Liver (tissue), 9 donors: Measurements from ENCODE around the gene KMT2B. TPM values are rescaled to one million over a fixed set of nuclear protein-coding genes. Genes with fewer than 3 reads are reported as not detected.

Experiments used
- DNase-seq: peaks from one replicate; pipeline ENCODE4 v3.0.0-alpha.2; 2017; ENCODE audit warnings: low spot score
- H3K27ac ChIP-seq, 2 donors: one replicate each; pipeline ENCODE4 v1.7.0; 2013; ENCODE audit warnings: inconsistent platforms in 2 of 2, low read length in 2 of 2, control low read depth in 1 of 2, low read depth in 1 of 2, mild to moderate bottlenecking in 1 of 2
- H3K27me3 ChIP-seq, 4 donors: one replicate each; pipeline versions ENCODE4 v1.6.1 to v1.7.0; 2013; ENCODE audit warnings: low read length in 3 of 4, inconsistent platforms in 1 of 4, mild to moderate bottlenecking in 1 of 4, moderate library complexity in 1 of 4; ENCODE audit not compliant: control insufficient read depth in 4 of 4, insufficient read depth in 4 of 4
- H3K36me3 ChIP-seq, 4 donors: one replicate each; pipeline versions ENCODE4 v1.6.1 to v1.7.0; 2013; ENCODE audit warnings: low read length in 3 of 4, mild to moderate bottlenecking in 3 of 4, low read depth in 1 of 4, moderate library complexity in 1 of 4; ENCODE audit not compliant: control insufficient read depth in 4 of 4, insufficient read depth in 3 of 4
- H3K4me1 ChIP-seq, 4 donors: one replicate each; pipeline versions ENCODE4 v1.6.1 to v1.7.0; 2013; ENCODE audit warnings: low read length in 3 of 4, mild to moderate bottlenecking in 3 of 4, moderate library complexity in 1 of 4; ENCODE audit not compliant: control insufficient read depth in 4 of 4, insufficient read depth in 4 of 4
- H3K4me3 ChIP-seq, 3 donors: one replicate each; pipeline versions ENCODE4 v1.6.1 to v1.7.0; 2013; ENCODE audit warnings: low read length in 3 of 3, control low read depth in 1 of 3, low read depth in 1 of 3, mild to moderate bottlenecking in 1 of 3
- H3K9ac ChIP-seq, 2 donors: one replicate each; pipeline ENCODE4 v1.7.0; 2013; ENCODE audit warnings: low read length in 2 of 2, mild to moderate bottlenecking in 2 of 2, moderate library complexity in 2 of 2, control low read depth in 1 of 2, low read depth in 1 of 2
- H3K9me3 ChIP-seq, 4 donors: one replicate each; pipeline versions ENCODE4 v1.6.1 to v1.7.0; 2013; ENCODE audit warnings: low read length in 3 of 4; ENCODE audit not compliant: control insufficient read depth in 4 of 4
- EGR1 ChIP-seq, 2 donors: IDR thresholded peaks; 2 replicates each; pipeline ENCODE4 v1.6.1; 2016 to 2018; ENCODE audit warnings: antibody characterized with exemption in 2 of 2, low read depth in 2 of 2
- FOXA2 ChIP-seq: IDR thresholded peaks from 2 replicates; pipeline ENCODE4 v1.6.1; 2016; ENCODE audit warnings: antibody characterized with exemption
- GABPA ChIP-seq, 2 donors: IDR thresholded peaks in 1 of 2; conservative IDR thresholded peaks in 1 of 2; 2 replicates each; pipeline ENCODE4 v1.6.1; 2016; ENCODE audit warnings: antibody characterized with exemption in 2 of 2, mild to moderate bottlenecking in 1 of 2, moderate library complexity in 1 of 2
- HNF4A ChIP-seq, 2 donors: conservative IDR thresholded peaks; 2 replicates each; pipeline ENCODE4 v1.6.1; 2016; ENCODE audit warnings: antibody characterized with exemption in 2 of 2, mild to moderate bottlenecking in 2 of 2
- HNF4G ChIP-seq: IDR thresholded peaks from 2 replicates; pipeline ENCODE4 v1.6.1; 2016; ENCODE audit warnings: antibody characterized with exemption
- JUND ChIP-seq, 2 donors: IDR thresholded peaks; 2 replicates each; pipeline ENCODE4 v1.6.1; 2016; ENCODE audit warnings: antibody characterized with exemption in 2 of 2
- NR2F2 ChIP-seq: IDR thresholded peaks from 2 replicates; pipeline ENCODE4 v1.6.1; 2016; ENCODE audit warnings: antibody characterized with exemption
- RAD21 ChIP-seq, 2 donors: IDR thresholded peaks; 2 replicates each; pipeline ENCODE4 v1.6.1; 2016; ENCODE audit warnings: antibody characterized with exemption in 2 of 2, mild to moderate bottlenecking in 2 of 2
- RXRA ChIP-seq, 2 donors: IDR thresholded peaks; 2 replicates each; pipeline ENCODE4 v1.6.1; 2017 to 2018; ENCODE audit warnings: antibody characterized with exemption in 2 of 2, mild to moderate bottlenecking in 1 of 2
- SP1 ChIP-seq: IDR thresholded peaks from 2 replicates; pipeline ENCODE4 v1.6.1; 2018; ENCODE audit warnings: antibody characterized with exemption, mild to moderate bottlenecking
- TAF1 ChIP-seq: conservative IDR thresholded peaks from 2 replicates; pipeline ENCODE4 v1.6.1; 2016; ENCODE audit warnings: antibody characterized with exemption, mild to moderate bottlenecking
- YY1 ChIP-seq: IDR thresholded peaks from 2 replicates; pipeline ENCODE4 v1.6.1; 2016; ENCODE audit warnings: antibody characterized with exemption, mild to moderate bottlenecking
- WGBS: extraction: QIAGEN DNeasy Blood & Tissue Kit; methylation state at CpG from one replicate; pipeline ENCODE4 v1.1.7; 2013; 5-methylcytosine and 5-hydroxymethylcytosine counted together
- polyA plus RNA-seq, 2 donors: library from polyadenylated mRNA; stranded (reverse) in 1 of 2; unstranded in 1 of 2; fragments of 200-250 nt in 1 of 2; fragments of >200 nt in 1 of 2; fragmentation: Nextera tagmentation in 1 of 2; extraction: Ambion mirVana in 1 of 2; gene quantifications; one replicate each; pipeline versions ENCODE4 v1.2.1 to v1.2.3, GENCODE V29; 2013 to 2015
- total RNA-seq, 2 donors: library from RNA; depleted of rRNA; stranded (reverse); fragments of >200 nt; gene quantifications; one replicate each; pipeline ENCODE4 v1.2.3, GENCODE V29; 2014
- TF ChIP-seq, protein P1 (sequence below): fragments of 150-350 bp; IDR thresholded peaks from 2 replicates; pipeline ENCODE4 v1.5.1; 2017; ENCODE audit warnings: improper control_type of control experiment, low read depth, low read length; ENCODE audit not compliant: missing input control
- TF ChIP-seq, protein P2 (sequence below): IDR thresholded peaks from 2 replicates; pipeline ENCODE4 v1.6.1; 2016; ENCODE audit warnings: antibody characterized with exemption, mild to moderate bottlenecking
- TF ChIP-seq, protein P3 (sequence below): IDR thresholded peaks from 2 replicates; pipeline ENCODE4 v1.6.1; 2016; ENCODE audit warnings: antibody characterized with exemption
- TF ChIP-seq, protein P4 (sequence below): IDR thresholded peaks from 2 replicates; pipeline ENCODE4 v1.6.1; 2016; ENCODE audit warnings: antibody characterized with exemption
- TF ChIP-seq, protein P5 (sequence below): IDR thresholded peaks from 2 replicates; pipeline ENCODE4 v1.6.1; 2016; ENCODE audit warnings: antibody characterized with exemption
- donor health status: healthy.
- donor health status: healthy.
- donor health status: healthy.
- donor health status: healthy.
- donor health status: healthy.

Gene KMT2B
- total and polyA plus RNA-seq, 4 donors = 3.7 to 12.1 (median 8.3) TPM

DNA sequence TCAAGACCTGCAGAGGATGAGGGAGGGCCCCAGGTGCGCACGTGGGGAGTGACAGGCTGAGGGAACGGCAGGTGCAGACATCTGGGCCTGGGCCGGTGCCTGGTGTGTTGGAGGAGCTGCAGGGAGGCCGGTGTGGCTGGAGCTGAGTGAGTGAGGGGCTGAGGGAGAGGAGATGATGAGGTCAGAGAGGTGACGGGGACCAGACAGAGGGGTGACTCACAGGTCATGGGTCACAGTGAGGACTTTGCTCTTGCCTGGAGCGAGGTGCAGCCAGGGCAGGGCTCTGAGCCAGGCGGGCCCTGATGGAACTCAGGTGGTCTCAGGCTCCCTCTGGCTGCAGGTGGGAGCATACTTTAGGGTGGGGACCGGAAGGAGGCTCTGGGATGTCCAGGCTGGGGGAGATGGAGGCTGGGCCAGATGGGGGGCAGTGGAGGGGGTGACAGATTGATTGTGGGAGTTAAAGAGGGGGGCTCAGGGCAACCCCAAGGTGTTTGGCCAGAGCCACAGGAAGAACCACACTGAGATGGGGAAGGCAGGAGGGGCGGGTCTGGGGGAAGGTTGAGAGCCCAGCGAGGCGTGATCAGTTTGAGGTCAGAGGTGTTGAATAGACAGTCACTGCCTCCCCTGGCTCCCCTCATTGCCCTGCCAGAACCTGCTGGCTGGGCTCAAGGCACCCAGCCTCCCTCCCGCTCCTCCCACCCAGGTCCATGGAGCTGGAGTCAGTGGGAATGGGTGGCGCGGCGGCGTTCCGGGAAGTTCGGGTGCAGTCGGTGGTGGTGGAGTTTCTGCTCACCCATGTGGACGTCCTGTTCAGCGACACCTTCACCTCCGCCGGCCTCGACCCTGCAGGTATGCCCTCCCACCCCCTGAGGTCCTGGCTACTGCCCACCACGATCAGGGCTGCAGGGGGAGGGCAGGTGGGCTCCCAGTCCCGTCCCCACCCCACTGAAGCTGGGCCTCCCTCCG, 65.9 kb downstream of the KMT2B start:
- H3K27me3 ChIP-seq = no peaks in the 10 kb centered on the region
- no peaks in the 10 kb centered on the region for H3K9me3 ChIP-seq
- DNase-seq = no peak
- H3K4me3 ChIP-seq = no peak overlapping the region
- no peaks in the 10 kb centered on the region for H3K4me1 ChIP-seq
- H3K9ac ChIP-seq = no peak overlapping the region
- peaks cover 0 to 1% (median 0%) of the 10 kb centered on the region in 4 donors for H3K36me3 ChIP-seq
- H3K27ac ChIP-seq = no peak overlapping the region
- TF ChIP-seq RXRA (IDR thresholded peaks at IDR 0.05) (no peak), RAD21 (IDR thresholded peaks at IDR 0.05) (no peak), SP1 (no peak), HNF4A (conservative IDR thresholded peaks at IDR 0.05) (peak; percentile 16 to 20)
- WGBS = 83% methylated on average over 28 of the region's 28 CpGs

DNA sequence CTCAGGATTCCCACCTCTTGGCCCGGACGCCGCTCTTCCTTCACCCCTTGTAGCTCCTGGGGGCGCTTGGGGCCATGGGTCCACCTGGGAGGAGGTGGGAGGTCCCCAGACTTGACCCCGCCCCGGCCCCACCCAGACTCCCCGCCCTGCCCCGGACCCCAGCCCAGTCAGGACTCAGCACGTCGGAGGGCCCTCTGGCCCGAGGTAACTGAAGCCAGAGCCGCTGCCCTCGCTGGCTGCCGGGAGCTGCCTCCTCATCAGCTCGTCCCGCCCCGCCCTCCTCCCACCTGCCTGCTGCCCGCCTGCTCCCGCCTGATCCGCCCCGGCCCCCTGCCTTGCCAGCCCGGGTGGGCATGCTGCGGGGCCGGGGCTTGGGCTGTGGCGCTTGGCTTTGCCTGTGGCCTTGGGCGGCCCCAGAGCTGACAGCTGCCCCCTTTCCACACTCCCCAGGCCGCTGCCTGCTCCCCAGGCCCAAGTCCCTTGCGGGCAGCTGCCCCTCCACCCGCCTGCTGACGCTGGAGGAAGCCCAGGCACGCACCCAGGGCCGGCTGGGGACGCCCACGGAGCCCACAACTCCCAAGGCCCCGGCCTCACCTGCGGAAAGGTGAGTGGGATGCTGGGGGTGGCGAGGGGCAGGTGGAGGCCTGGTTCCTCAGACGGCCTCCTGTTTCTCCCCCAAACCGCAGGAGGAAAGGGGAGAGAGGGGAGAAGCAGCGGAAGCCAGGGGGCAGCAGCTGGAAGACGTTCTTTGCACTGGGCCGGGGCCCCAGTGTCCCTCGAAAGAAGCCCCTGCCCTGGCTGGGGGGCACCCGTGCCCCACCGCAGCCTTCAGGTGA, 66.9 kb downstream of the KMT2B start:
- DNase-seq = no peak
- WGBS = 87% methylated on average over 45 of the region's 45 CpGs
- Histone ChIP-seq H3K4me3 (no peak overlapping the region), H3K27ac (no peak overlapping the region), H3K9me3 (no peaks in the 10 kb centered on the region), H3K27me3 (no peaks in the 10 kb centered on the region), H3K4me1 (no peaks in the 10 kb centered on the region), H3K9ac (no peak overlapping the region), H3K36me3 (peaks cover 0 to 1% (median 0%) of the 10 kb centered on the region in 4 donors)
- TF ChIP-seq RXRA (IDR thresholded peaks at IDR 0.05) (no peak), RAD21 (IDR thresholded peaks at IDR 0.05) (no peak), EGR1 (IDR thresholded peaks at IDR 0.05; ENCODE audit: low read depth in 2 of 2) (no peak), SP1 (no peak), FOXA2 (no peak), JUND (IDR thresholded peaks at IDR 0.05) (no peak), HNF4A (conservative IDR thresholded peaks at IDR 0.05) (no peak), TAF1 (no peak), YY1 (no peak), NR2F2 (no peak), HNF4G (no peak), GABPA (IDR thresholded peaks at IDR 0.05 in 1 of 2, conservative IDR thresholded peaks at IDR 0.05 in 1 of 2) (no peak)
- TF ChIP-seq, protein P1, sequence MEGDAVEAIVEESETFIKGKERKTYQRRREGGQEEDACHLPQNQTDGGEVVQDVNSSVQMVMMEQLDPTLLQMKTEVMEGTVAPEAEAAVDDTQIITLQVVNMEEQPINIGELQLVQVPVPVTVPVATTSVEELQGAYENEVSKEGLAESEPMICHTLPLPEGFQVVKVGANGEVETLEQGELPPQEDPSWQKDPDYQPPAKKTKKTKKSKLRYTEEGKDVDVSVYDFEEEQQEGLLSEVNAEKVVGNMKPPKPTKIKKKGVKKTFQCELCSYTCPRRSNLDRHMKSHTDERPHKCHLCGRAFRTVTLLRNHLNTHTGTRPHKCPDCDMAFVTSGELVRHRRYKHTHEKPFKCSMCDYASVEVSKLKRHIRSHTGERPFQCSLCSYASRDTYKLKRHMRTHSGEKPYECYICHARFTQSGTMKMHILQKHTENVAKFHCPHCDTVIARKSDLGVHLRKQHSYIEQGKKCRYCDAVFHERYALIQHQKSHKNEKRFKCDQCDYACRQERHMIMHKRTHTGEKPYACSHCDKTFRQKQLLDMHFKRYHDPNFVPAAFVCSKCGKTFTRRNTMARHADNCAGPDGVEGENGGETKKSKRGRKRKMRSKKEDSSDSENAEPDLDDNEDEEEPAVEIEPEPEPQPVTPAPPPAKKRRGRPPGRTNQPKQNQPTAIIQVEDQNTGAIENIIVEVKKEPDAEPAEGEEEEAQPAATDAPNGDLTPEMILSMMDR = no peak
- TF ChIP-seq, protein P2, sequence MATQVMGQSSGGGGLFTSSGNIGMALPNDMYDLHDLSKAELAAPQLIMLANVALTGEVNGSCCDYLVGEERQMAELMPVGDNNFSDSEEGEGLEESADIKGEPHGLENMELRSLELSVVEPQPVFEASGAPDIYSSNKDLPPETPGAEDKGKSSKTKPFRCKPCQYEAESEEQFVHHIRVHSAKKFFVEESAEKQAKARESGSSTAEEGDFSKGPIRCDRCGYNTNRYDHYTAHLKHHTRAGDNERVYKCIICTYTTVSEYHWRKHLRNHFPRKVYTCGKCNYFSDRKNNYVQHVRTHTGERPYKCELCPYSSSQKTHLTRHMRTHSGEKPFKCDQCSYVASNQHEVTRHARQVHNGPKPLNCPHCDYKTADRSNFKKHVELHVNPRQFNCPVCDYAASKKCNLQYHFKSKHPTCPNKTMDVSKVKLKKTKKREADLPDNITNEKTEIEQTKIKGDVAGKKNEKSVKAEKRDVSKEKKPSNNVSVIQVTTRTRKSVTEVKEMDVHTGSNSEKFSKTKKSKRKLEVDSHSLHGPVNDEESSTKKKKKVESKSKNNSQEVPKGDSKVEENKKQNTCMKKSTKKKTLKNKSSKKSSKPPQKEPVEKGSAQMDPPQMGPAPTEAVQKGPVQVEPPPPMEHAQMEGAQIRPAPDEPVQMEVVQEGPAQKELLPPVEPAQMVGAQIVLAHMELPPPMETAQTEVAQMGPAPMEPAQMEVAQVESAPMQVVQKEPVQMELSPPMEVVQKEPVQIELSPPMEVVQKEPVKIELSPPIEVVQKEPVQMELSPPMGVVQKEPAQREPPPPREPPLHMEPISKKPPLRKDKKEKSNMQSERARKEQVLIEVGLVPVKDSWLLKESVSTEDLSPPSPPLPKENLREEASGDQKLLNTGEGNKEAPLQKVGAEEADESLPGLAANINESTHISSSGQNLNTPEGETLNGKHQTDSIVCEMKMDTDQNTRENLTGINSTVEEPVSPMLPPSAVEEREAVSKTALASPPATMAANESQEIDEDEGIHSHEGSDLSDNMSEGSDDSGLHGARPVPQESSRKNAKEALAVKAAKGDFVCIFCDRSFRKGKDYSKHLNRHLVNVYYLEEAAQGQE = no peak
- TF ChIP-seq, protein P3, sequence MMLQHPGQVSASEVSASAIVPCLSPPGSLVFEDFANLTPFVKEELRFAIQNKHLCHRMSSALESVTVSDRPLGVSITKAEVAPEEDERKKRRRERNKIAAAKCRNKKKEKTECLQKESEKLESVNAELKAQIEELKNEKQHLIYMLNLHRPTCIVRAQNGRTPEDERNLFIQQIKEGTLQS = no peak
- TF ChIP-seq, protein P4, sequence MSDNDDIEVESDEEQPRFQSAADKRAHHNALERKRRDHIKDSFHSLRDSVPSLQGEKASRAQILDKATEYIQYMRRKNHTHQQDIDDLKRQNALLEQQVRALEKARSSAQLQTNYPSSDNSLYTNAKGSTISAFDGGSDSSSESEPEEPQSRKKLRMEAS = no peak
- TF ChIP-seq, protein P5, sequence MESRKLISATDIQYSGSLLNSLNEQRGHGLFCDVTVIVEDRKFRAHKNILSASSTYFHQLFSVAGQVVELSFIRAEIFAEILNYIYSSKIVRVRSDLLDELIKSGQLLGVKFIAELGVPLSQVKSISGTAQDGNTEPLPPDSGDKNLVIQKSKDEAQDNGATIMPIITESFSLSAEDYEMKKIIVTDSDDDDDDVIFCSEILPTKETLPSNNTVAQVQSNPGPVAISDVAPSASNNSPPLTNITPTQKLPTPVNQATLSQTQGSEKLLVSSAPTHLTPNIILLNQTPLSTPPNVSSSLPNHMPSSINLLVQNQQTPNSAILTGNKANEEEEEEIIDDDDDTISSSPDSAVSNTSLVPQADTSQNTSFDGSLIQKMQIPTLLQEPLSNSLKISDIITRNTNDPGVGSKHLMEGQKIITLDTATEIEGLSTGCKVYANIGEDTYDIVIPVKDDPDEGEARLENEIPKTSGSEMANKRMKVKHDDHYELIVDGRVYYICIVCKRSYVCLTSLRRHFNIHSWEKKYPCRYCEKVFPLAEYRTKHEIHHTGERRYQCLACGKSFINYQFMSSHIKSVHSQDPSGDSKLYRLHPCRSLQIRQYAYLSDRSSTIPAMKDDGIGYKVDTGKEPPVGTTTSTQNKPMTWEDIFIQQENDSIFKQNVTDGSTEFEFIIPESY = no peak
